ENCODE results near the gene KLHL29. TPM values are rescaled to one million over a fixed set of nuclear protein-coding genes. Genes with fewer than 3 reads are reported as not detected.

Gene KLHL29
- total RNA-seq, 2 donors from 2014 or later: 2.0 to 4.2 TPM

- TF ChIP-seq CTCF (IDR thresholded peaks at IDR 0.05): no peak
- H3K4me3 ChIP-seq: no peak overlapping the region
- H3K27ac ChIP-seq: peak overlapping the region in 1 of 2 donors; percentile 23
- no peaks in the 10 kb centered on the region for H3K9me3 ChIP-seq
- no peak for DNase-seq (ENCODE audit: low spot score)
- H3K27me3 ChIP-seq: no peaks in the 10 kb centered on the region
- peaks cover 0 to 40% of the 10 kb centered on the region in 2 donors for H3K4me1 ChIP-seq
- H3K36me3 ChIP-seq: no peaks in the 10 kb centered on the region
These were observed 203.7 kb downstream of the KLHL29 start for GRCh38 chr2:23588508-23589201.

- TF ChIP-seq CTCF (IDR thresholded peaks at IDR 0.05): no peak
- no peak overlapping the region for H3K4me3 ChIP-seq
- H3K36me3 ChIP-seq: no peaks in the 10 kb centered on the region
- H3K9me3 ChIP-seq: no peaks in the 10 kb centered on the region
- peak overlapping the region; percentile 23 to 40 for H3K27ac ChIP-seq
- H3K4me1 ChIP-seq: peaks cover 0 to 40% of the 10 kb centered on the region in 2 donors
- DNase-seq (ENCODE audit: low spot score): no peak
- no peaks in the 10 kb centered on the region for H3K27me3 ChIP-seq
These were observed 204.3 kb downstream of the KLHL29 start for GRCh38 chr2:23589220-23589647.

GRCh38 chr2:23589739-23590138 lies 204.8 kb downstream of the KLHL29 start:
- no peak for TF ChIP-seq CTCF (IDR thresholded peaks at IDR 0.05)
- no peak overlapping the region for H3K4me3 ChIP-seq
- no peak for DNase-seq (ENCODE audit: low spot score)
- H3K36me3 ChIP-seq: no peaks in the 10 kb centered on the region
- peaks cover 0 to 40% of the 10 kb centered on the region in 2 donors for H3K4me1 ChIP-seq
- peak overlapping the region; percentile 40 to 51 for H3K27ac ChIP-seq
- H3K9me3 ChIP-seq: no peaks in the 10 kb centered on the region
- no peaks in the 10 kb centered on the region for H3K27me3 ChIP-seq

- no peaks in the 10 kb centered on the region for H3K27me3 ChIP-seq
- TF ChIP-seq CTCF (IDR thresholded peaks at IDR 0.05): no peak
- H3K9me3 ChIP-seq: no peaks in the 10 kb centered on the region
- peak overlapping the region; percentile 29 to 51 for H3K27ac ChIP-seq
- no peak overlapping the region for H3K4me3 ChIP-seq
- no peaks in the 10 kb centered on the region for H3K36me3 ChIP-seq
- peaks cover 0 to 41% of the 10 kb centered on the region in 2 donors for H3K4me1 ChIP-seq
- DNase-seq (ENCODE audit: low spot score): no peak
These were observed 205.4 kb downstream of the KLHL29 start for GRCh38 chr2:23590241-23590869.

- no peak overlapping the region for H3K4me3 ChIP-seq
- H3K27me3 ChIP-seq: no peaks in the 10 kb centered on the region
- no peaks in the 10 kb centered on the region for H3K36me3 ChIP-seq
- H3K4me1 ChIP-seq: peaks cover 0 to 49% of the 10 kb centered on the region in 2 donors
- H3K27ac ChIP-seq: peak overlapping the region in 1 of 2 donors; percentile 29
- TF ChIP-seq CTCF (IDR thresholded peaks at IDR 0.05): no peak
- no peak for DNase-seq (ENCODE audit: low spot score)
- no peaks in the 10 kb centered on the region for H3K9me3 ChIP-seq
These were observed 206.1 kb downstream of the KLHL29 start for GRCh38 chr2:23591111-23591510.
